HepG2 (cell line): Measurements from ENCODE around the gene C16orf89. TPM values are rescaled to one million over a fixed set of nuclear protein-coding genes. Genes with fewer than 3 reads are reported as not detected.
A peak's percentile ranks its signal among the peaks of the same experiment; 100 is the strongest.

Experiments used
- MYC ChIP-seq: sonication (generic); formaldehyde crosslinking; IDR thresholded peaks from 2 replicates; pipeline ENCODE4 v1.9.0; 2021; ENCODE audit warnings: missing genetic modification reagents, borderline replicate concordance
- ZFYVE20 ChIP-seq: sonication (generic); formaldehyde crosslinking; IDR thresholded peaks from 2 replicates; pipeline ENCODE4 v1.8.0; 2023; ENCODE audit warnings: low read depth, mild to moderate bottlenecking, moderate library complexity, missing genetic modification reagents, borderline replicate concordance
- ZNF225 ChIP-seq: sonication (generic); formaldehyde crosslinking; IDR thresholded peaks from 2 replicates; pipeline ENCODE4 v1.4.0; 2020; ENCODE audit warnings: mild to moderate bottlenecking, missing genetic modification reagents
- ZNF263 ChIP-seq: sonication (generic); formaldehyde crosslinking; IDR thresholded peaks from 2 replicates; pipeline ENCODE4 v1.4.0; 2020; ENCODE audit warnings: missing genetic modification reagents
- ZNF292 ChIP-seq: sonication (generic); formaldehyde crosslinking; IDR thresholded peaks from 2 replicates; pipeline ENCODE4 v1.8.1; 2022; ENCODE audit warnings: mild to moderate bottlenecking, low read depth, missing genetic modification reagents, borderline replicate concordance
- ZNF839 ChIP-seq: sonication (generic); formaldehyde crosslinking; IDR thresholded peaks from 2 replicates; pipeline ENCODE4 v1.4.0; 2020; ENCODE audit warnings: missing genetic modification reagents, mild to moderate bottlenecking, borderline replicate concordance
- ZXDC ChIP-seq: sonication (generic); formaldehyde crosslinking; IDR thresholded peaks from 2 replicates; pipeline ENCODE4 v1.5.0; 2020; ENCODE audit warnings: mild to moderate bottlenecking, missing genetic modification reagents
- polyA plus RNA-seq, 8 experiments: library from polyadenylated mRNA; depleted of rRNA in 3 of 8; stranded (reverse) in 7 of 8; unstranded in 1 of 8; fragments of >200 nt; fragmentation: Illumina TruSeq in 4 of 8; extraction: Trizol in 4 of 8; gene quantifications; 2 replicates each; pipeline versions ENCODE4 v1.2.1 to v1.2.3, GENCODE V29; 2011 to 2016; ENCODE audit warnings: low read depth in 4 of 8, missing spikeins in 1 of 8, mixed read lengths in 1 of 8; ENCODE audit not compliant: insufficient read depth in 1 of 8
- total RNA-seq, 5 experiments: library from RNA; depleted of rRNA; stranded (reverse); fragments of >200 nt; fragmentation: Illumina TruSeq; extraction: Trizol; gene quantifications; 2 replicates each; pipeline ENCODE4 v1.2.3, GENCODE V29; 2016; ENCODE audit warnings: low read depth in 1 of 5
- TF ChIP-seq, protein P1 (sequence below): sonication (generic); formaldehyde crosslinking; IDR thresholded peaks from 2 replicates; pipeline ENCODE4 v1.5.0; 2020; ENCODE audit warnings: mild to moderate bottlenecking, missing genetic modification reagents, borderline replicate concordance
- TF ChIP-seq, protein P2 (sequence below): sonication (generic); formaldehyde crosslinking; IDR thresholded peaks from 2 replicates; pipeline ENCODE4; 2020; ENCODE audit warnings: missing genetic modification reagents, mild to moderate bottlenecking, borderline replicate concordance
- TF ChIP-seq, protein P3 (sequence below): sonication (generic); formaldehyde crosslinking; IDR thresholded peaks from 2 replicates; pipeline ENCODE4 v1.5.1; 2020; ENCODE audit warnings: mild to moderate bottlenecking, missing genetic modification reagents, moderate library complexity

Gene C16orf89
- total and polyA plus RNA-seq, 2 of the 13 experiments (the other 11 are each of a cell fraction or from before 2014, with no cell fraction given) = 1.9 to 3.4 TPM

DNA sequence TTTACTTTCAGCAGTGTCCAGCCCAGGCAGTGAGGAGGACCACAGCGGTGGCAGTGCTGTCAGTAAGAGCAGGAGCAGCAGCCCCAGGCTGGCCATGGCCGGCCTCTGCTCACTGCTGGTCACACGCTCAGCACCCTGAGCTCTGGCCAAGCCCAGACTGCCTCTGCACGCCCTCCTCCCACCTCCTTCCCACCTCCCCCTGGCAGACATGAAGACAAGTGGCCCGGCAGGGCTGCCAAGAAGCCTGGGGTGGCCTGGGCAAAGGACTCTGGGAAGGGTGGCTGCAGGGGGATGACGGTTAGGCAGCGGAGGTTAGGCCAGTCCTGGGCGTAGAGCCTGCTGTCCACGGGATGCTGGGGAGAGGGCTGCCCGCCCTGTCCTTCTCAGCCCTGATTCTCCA lies at the start of gene C16orf89 (continued):
- TF ChIP-seq ZFYVE20 (CRISPR knock-in tag) (no peak), ZNF225 (CRISPR knock-in tag) (peak; percentile 43; the same call in 1 of the 2 replicates), ZNF263 (peak; percentile 60), ZNF292 (CRISPR knock-in tag) (peak; percentile 53), ZXDC (CRISPR knock-in tag) (no peak), ZNF839 (peak; percentile 12; the same call in 1 of the 2 replicates), MYC (CRISPR knock-in tag) (0 out of 2 replicates have a peak, but pooled peaks have one; percentile 14)
- TF ChIP-seq, protein P1, sequence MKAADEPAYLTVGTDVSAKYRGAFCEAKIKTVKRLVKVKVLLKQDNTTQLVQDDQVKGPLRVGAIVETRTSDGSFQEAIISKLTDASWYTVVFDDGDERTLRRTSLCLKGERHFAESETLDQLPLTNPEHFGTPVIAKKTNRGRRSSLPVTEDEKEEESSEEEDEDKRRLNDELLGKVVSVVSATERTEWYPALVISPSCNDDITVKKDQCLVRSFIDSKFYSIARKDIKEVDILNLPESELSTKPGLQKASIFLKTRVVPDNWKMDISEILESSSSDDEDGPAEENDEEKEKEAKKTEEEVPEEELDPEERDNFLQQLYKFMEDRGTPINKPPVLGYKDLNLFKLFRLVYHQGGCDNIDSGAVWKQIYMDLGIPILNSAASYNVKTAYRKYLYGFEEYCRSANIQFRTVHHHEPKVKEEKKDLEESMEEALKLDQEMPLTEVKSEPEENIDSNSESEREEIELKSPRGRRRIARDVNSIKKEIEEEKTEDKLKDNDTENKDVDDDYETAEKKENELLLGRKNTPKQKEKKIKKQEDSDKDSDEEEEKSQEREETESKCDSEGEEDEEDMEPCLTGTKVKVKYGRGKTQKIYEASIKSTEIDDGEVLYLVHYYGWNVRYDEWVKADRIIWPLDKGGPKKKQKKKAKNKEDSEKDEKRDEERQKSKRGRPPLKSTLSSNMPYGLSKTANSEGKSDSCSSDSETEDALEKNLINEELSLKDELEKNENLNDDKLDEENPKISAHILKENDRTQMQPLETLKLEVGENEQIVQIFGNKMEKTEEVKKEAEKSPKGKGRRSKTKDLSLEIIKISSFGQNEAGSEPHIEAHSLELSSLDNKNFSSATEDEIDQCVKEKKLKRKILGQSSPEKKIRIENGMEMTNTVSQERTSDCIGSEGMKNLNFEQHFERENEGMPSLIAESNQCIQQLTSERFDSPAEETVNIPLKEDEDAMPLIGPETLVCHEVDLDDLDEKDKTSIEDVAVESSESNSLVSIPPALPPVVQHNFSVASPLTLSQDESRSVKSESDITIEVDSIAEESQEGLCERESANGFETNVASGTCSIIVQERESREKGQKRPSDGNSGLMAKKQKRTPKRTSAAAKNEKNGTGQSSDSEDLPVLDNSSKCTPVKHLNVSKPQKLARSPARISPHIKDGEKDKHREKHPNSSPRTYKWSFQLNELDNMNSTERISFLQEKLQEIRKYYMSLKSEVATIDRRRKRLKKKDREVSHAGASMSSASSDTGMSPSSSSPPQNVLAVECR (CRISPR knock-in tag) = peak; percentile 29; the same call in 1 of the 2 replicates
- TF ChIP-seq, protein P2, sequence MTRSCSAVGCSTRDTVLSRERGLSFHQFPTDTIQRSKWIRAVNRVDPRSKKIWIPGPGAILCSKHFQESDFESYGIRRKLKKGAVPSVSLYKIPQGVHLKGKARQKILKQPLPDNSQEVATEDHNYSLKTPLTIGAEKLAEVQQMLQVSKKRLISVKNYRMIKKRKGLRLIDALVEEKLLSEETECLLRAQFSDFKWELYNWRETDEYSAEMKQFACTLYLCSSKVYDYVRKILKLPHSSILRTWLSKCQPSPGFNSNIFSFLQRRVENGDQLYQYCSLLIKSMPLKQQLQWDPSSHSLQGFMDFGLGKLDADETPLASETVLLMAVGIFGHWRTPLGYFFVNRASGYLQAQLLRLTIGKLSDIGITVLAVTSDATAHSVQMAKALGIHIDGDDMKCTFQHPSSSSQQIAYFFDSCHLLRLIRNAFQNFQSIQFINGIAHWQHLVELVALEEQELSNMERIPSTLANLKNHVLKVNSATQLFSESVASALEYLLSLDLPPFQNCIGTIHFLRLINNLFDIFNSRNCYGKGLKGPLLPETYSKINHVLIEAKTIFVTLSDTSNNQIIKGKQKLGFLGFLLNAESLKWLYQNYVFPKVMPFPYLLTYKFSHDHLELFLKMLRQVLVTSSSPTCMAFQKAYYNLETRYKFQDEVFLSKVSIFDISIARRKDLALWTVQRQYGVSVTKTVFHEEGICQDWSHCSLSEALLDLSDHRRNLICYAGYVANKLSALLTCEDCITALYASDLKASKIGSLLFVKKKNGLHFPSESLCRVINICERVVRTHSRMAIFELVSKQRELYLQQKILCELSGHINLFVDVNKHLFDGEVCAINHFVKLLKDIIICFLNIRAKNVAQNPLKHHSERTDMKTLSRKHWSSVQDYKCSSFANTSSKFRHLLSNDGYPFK (CRISPR knock-in tag) = peak; percentile 23; the same call in 1 of the 2 replicates
- TF ChIP-seq, protein P3, sequence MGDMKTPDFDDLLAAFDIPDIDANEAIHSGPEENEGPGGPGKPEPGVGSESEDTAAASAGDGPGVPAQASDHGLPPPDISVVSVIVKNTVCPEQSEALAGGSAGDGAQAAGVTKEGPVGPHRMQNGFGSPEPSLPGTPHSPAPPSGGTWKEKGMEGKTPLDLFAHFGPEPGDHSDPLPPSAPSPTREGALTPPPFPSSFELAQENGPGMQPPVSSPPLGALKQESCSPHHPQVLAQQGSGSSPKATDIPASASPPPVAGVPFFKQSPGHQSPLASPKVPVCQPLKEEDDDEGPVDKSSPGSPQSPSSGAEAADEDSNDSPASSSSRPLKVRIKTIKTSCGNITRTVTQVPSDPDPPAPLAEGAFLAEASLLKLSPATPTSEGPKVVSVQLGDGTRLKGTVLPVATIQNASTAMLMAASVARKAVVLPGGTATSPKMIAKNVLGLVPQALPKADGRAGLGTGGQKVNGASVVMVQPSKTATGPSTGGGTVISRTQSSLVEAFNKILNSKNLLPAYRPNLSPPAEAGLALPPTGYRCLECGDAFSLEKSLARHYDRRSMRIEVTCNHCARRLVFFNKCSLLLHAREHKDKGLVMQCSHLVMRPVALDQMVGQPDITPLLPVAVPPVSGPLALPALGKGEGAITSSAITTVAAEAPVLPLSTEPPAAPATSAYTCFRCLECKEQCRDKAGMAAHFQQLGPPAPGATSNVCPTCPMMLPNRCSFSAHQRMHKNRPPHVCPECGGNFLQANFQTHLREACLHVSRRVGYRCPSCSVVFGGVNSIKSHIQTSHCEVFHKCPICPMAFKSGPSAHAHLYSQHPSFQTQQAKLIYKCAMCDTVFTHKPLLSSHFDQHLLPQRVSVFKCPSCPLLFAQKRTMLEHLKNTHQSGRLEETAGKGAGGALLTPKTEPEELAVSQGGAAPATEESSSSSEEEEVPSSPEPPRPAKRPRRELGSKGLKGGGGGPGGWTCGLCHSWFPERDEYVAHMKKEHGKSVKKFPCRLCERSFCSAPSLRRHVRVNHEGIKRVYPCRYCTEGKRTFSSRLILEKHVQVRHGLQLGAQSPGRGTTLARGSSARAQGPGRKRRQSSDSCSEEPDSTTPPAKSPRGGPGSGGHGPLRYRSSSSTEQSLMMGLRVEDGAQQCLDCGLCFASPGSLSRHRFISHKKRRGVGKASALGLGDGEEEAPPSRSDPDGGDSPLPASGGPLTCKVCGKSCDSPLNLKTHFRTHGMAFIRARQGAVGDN (CRISPR knock-in tag) = peak; percentile 82
